ENCODE data around the gene PEX5.

GRCh38 chr12:7210642-7211151, 21.2 kb downstream of the PEX5 start:
- TF ChIP-seq CTCF (conservative IDR thresholded peaks at IDR 0.05; ENCODE audit: low read depth, low read length) (no peak), EZH2 (IDR thresholded peaks at IDR 0.05; ENCODE audit: low read length, unreplicated experiment) (no peak)
